ENCODE results near the gene LEF1. TPM values are rescaled to one million over a fixed set of nuclear protein-coding genes. Genes with fewer than 3 reads are reported as not detected.

Gene LEF1
- total RNA-seq, 1 donor from 2014 or later: 55.0 TPM

GRCh38 chr4:108070775-108071174 is 98.0 kb downstream of the LEF1 start:
- no peak for DNase-seq (ENCODE audit: low read depth, low spot score)
- Mint-ChIP-seq H3K27me3 (ENCODE audit: low read depth) (no peaks in the 10 kb centered on the region), H3K4me1 (peaks cover 8% of the 10 kb centered on the region), H3K36me3 (ENCODE audit: low read depth) (peaks cover 8% of the 10 kb centered on the region), H3K27ac (ENCODE audit: unreplicated experiment) (no peak overlapping the region), H3K4me3 (no peak overlapping the region), H3K9me3 (no peaks in the 10 kb centered on the region)
- TF ChIP-seq, protein P1, sequence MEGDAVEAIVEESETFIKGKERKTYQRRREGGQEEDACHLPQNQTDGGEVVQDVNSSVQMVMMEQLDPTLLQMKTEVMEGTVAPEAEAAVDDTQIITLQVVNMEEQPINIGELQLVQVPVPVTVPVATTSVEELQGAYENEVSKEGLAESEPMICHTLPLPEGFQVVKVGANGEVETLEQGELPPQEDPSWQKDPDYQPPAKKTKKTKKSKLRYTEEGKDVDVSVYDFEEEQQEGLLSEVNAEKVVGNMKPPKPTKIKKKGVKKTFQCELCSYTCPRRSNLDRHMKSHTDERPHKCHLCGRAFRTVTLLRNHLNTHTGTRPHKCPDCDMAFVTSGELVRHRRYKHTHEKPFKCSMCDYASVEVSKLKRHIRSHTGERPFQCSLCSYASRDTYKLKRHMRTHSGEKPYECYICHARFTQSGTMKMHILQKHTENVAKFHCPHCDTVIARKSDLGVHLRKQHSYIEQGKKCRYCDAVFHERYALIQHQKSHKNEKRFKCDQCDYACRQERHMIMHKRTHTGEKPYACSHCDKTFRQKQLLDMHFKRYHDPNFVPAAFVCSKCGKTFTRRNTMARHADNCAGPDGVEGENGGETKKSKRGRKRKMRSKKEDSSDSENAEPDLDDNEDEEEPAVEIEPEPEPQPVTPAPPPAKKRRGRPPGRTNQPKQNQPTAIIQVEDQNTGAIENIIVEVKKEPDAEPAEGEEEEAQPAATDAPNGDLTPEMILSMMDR (conservative IDR thresholded peaks at IDR 0.05): no peak

- TF ChIP-seq, protein P1 (conservative IDR thresholded peaks at IDR 0.05): no peak
- Mint-ChIP-seq H3K27me3 (ENCODE audit: low read depth) (no peaks in the 10 kb centered on the region), H3K4me3 (no peak overlapping the region), H3K27ac (ENCODE audit: unreplicated experiment) (no peak overlapping the region), H3K4me1 (peaks cover 8% of the 10 kb centered on the region), H3K36me3 (ENCODE audit: low read depth) (peaks cover 11% of the 10 kb centered on the region), H3K9me3 (no peaks in the 10 kb centered on the region)
- DNase-seq (ENCODE audit: low read depth, low spot score): no peak
Observed at GRCh38 chr4:108068442-108068841, 100.3 kb downstream of the LEF1 start.

DNA sequence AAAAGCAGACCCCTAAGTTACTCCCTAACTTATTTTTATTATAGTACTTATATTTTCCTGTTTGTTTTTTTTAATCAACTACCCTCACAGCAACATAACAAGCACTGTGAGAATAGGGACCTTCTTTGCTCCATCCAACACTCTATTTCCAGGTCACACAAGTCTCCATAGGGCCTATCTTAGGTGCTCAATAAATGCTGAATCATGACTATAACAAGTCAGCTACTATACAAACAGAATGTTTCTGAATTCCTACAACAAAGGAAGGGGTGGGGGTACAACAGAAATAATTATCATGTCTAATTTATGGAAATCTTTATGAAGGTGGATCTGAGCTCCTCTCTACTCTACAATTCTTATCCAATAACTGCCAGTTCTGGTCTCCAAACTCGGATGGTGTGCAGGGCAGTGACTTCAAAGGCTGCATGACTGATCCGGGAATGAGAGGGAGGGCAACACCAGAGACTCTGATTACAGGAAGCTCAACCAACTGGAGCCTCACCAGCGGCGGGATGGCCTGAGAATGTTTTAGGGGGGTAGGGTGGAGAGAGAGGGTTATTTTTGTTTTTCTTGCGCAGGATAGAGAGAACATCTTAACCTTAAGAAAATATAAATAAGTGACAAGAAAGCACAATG is 107.9 kb downstream of the LEF1 start:
- Mint-ChIP-seq H3K4me3 (no peak overlapping the region), H3K27ac (ENCODE audit: unreplicated experiment) (no peak overlapping the region), H3K27me3 (ENCODE audit: low read depth) (no peaks in the 10 kb centered on the region), H3K36me3 (ENCODE audit: low read depth) (peaks cover 9% of the 10 kb centered on the region), H3K9me3 (no peaks in the 10 kb centered on the region), H3K4me1 (peaks cover 20% of the 10 kb centered on the region)
- DNase-seq (ENCODE audit: low read depth, low spot score): no peak
- TF ChIP-seq, protein P1 (conservative IDR thresholded peaks at IDR 0.05): no peak

DNA sequence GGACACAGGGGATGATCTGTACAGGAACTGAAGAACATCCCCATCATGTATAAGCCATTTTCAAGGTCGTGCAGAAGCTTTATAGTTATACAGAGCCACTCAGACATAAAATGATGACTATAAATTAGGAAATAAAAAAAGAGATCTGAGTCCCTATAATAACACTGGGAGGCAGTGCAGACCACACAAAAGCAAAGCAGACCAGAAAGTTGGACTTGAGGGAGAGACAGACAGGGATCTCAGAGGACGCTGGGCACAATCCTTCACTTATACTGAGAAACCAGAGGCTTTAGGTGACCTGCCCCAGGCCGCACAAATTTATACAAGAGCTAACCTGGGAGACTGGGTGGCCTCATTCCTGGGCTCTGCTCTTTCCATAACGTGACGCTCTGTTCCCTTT is 108.6 kb downstream of the LEF1 start:
- H3K36me3 Mint-ChIP-seq (ENCODE audit: low read depth): peaks cover 9% of the 10 kb centered on the region
- DNase-seq (ENCODE audit: low read depth, low spot score): no peak
- TF ChIP-seq, protein P1 (conservative IDR thresholded peaks at IDR 0.05): peak; percentile 60
- H3K9me3 Mint-ChIP-seq: no peaks in the 10 kb centered on the region
- no peaks in the 10 kb centered on the region for H3K27me3 Mint-ChIP-seq (ENCODE audit: low read depth)
- H3K4me1 Mint-ChIP-seq: peaks cover 20% of the 10 kb centered on the region
- no peak overlapping the region for H3K27ac Mint-ChIP-seq (ENCODE audit: unreplicated experiment)
- H3K4me3 Mint-ChIP-seq: no peak overlapping the region

DNA sequence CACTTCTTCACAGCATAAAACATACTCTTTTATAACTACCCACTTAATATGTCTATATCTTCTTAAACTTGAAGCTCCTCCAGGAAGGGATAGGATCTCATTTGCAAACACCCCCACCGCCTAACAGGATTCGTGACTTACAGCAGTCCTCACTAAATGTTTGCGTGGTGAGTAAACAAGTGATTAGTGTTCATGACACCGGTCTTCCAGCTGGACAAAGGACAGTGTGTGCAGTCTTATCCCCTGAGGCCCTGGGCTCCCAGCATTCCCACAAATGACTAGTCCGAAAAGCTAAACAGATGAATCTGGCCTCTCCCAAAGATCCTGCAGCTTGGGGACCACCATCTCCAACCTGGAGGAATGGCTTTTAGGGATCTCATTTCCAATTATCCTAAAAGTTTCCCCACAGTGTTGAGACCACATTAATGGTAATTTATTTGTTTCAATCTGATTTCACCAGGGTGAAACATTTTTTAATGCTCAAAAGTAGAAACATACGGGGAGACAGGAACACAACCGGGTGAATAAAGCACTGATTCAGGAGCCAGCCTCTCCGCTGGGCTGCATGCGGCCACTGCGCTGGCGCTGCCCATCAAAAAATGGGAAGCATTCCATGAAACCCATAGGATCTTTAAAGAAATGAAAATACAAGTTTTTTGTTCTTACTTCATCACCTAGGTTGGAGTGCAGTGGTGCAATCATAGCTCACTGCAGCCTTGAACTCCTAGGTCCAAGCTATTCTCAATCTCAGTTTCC is 109.9 kb downstream of the LEF1 start:
- DNase-seq (ENCODE audit: low read depth, low spot score): peak; percentile 15
- Mint-ChIP-seq H3K4me1 (peaks cover 20% of the 10 kb centered on the region), H3K4me3 (no peak overlapping the region), H3K27ac (ENCODE audit: unreplicated experiment) (no peak overlapping the region), H3K9me3 (no peaks in the 10 kb centered on the region), H3K36me3 (ENCODE audit: low read depth) (peaks cover 6% of the 10 kb centered on the region), H3K27me3 (ENCODE audit: low read depth) (no peaks in the 10 kb centered on the region)
- TF ChIP-seq, protein P1 (conservative IDR thresholded peaks at IDR 0.05): no peak

All from neural crest cell (in vitro differentiated cells).